HG03159 (cell line): ENCODE results near the gene TNIK.

Source experiments
- ATAC-seq: cut with Tn5 transposase; IDR thresholded peaks from one replicate; pipeline ENCODE4 v1.9.1; 2021; ENCODE audit warnings: mild to moderate bottlenecking, moderate library complexity; ENCODE audit not compliant: unreplicated experiment

The TNIK gene

DNA sequence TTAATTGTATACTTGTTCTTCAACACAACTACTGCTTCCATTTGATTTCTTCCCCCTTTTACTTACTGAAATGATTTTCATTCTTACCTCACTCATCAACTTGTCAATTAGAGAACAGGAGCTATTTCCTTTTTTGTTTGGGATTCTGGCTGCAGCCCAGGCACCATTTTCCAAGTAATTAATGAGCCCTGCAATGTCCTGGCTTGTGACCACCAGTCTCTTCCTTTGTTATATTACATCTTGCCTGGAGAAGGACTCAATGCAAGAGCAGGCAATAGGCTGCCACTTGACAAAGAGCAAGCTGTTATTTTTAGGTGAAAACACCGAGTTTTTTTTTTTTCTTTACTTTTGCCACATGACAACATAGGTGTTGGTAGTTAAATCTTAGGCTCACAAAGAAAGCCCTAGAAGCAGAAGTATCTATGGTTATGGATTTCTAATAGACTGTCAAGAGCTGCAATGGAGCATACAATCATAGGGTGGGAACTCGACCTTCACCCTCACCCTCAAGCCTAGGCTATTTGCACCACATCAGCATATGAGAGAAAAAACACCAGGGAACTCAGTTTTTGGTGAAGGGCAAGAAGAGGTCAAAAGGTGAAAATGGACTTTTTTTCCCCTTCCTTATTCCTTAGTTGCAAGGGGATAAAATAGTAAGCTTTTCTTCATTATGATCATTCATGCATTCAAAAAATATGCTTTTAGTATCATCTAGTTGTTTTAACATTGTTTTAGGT, 114.9 kb downstream of the TNIK start:
- ATAC-seq, result no peak

DNA sequence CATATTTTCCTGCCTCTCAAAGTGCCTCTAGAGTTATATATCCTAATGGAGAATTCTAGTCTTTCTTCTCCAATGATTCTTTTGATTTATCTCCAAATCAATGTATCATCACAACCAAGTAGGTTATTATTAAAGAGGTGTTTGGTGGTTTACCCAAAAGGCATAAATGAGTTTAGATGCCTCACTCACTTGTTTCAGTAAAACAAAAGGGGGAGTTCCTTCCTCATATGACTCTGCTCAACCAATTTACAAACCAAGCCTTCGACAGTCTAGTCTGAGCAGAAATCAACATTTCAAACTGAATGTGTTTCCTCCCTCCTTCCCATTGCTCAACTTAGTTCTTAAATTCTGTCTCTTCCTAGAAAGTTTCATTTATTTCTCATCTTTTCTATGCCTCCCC, 116.5 kb downstream of the TNIK start:
- ATAC-seq, result no peak

DNA sequence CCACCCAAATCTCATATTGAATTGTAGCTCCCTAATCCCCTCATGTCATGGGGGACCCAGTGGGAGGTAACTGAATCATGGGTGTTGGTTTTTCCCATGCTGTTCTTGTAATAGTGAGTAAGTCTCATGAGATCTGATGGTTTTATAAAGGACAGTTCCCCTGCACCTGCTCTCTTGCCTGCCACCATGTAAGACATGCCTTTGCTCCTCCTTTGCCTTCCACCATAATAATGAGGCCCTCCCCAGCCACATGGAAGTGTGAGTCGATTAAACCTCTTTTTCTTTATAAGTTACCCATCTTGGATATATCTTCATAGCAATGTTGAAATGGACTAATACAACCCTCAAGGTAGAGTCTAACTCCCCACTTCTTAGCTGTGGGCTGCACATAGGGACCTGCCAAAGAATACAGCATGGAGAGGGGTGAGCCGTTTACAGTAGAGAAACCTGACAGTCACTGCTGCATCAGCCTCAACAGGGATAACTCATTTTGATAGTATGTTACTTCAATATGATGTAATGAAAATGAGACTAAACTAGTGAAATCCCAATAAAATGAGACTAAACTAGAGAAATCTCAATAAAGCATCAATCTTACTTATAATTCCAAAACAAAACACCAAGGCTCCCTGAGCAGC, 117.3 kb downstream of the TNIK start:
- ATAC-seq, result no peak

DNA sequence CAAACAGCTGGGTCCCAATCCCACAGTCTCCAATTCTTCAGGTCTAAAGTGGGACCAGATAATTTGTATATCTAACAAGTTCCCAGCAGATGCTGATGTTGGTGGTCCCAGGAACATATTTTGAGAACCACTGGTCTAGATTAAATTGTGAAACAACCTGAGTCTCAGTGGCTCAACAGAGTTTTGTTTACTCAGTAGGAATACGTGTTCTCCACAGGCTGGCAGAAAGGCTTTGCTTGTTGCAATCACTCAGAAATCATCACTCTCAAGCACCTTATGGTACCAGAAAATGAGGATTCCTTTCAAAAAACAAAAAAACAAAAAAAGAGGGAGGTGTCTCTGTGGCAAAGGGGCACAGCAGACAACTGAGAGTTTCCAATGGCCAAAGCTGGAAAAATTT, 118.0 kb downstream of the TNIK start:
- ATAC-seq, result no peak

DNA sequence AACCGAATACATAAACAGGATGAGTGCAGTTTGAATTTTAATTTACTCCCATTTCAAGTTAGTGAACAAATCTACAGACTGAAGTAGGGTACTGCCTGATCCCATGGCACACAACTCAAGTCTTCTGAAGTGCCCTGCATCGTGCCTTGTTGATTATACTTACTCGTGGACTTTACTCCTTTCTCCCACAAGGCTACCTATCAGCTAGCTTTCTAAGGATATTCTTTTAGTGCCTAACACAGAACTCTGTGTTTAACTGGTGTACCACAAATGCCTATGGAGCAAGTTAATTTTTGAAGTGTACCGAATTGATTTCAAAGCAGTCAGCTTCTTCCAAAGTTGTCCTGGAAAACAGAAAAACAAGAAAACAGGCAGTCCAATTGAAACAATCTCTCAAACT, 119.8 kb downstream of the TNIK start:
- ATAC-seq, result no peak

DNA sequence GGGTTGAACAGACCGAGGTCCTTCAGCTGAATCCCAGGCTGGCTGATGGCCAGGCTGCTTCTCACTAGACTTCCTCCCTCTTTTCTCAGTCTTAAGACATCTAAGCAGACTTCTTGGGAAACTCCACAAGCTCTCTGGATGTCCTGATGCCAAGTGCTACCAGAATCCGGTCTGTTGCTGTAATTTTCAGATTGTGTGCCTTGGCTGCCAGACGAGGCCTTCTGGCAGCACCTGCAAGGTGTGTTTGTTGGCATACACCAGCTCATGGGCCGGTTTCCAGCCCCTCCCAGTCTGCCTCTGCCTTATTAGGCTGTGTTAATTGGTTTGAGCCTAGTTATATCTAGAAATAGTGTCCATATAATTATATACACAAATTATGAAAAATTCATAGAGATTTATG, 120.6 kb downstream of the TNIK start:
- no peak for ATAC-seq

DNA sequence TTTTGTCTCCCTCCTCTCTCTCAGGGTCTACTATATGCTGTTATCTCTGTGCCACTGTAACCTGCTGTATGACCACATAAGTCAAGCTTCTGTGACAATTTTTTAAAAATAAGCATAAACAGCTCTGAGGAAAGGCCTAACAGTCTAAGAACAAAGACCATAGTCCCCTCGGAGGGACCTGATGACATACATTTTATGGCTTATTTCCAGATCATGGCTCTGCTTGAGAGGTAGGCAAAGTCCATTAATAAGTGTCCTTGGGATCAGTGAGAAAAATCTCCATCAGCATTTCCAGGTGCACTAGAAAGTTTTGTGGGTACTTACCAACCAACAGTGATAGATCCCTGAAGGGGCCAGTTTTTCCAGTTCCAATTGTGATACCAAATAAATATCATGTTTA, 123.8 kb downstream of the TNIK start:
- ATAC-seq, result no peak

DNA sequence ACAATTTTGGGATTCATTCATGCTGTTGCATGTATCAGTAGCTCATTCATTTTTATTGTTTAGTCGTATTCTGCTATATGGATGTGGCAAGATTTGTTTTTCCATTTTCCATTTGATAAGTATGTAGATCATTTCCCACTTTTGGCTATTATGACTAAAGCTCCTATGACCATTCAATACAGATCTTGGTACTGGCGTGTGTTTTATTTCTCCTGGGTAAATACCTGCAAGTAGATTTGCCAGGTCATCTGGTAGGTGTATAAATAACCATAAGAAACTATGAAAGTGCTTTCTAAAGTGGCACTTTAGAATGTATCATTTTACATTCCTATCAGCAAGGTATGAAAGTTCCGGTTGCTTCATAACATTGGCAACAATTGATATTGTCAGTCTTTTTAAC, 124.6 kb downstream of the TNIK start:
- no peak for ATAC-seq

DNA sequence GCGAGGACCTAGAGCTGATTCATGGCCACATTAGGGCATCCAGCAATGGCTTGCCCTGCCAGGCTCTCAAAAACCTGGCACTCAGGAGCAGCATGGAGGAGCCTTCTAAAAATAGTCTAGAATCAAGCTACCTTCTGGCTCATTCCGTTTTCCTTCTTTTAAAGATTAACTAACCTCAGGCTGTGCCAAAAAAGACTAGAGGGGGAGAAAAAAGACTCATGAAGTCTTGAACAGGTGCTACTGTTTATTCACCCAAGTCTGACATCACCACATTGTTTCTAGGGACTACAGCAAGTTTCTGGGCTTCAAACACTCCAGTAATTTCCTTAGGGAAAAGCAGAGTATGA, 125.8 kb downstream of the TNIK start:
- no peak for ATAC-seq

DNA sequence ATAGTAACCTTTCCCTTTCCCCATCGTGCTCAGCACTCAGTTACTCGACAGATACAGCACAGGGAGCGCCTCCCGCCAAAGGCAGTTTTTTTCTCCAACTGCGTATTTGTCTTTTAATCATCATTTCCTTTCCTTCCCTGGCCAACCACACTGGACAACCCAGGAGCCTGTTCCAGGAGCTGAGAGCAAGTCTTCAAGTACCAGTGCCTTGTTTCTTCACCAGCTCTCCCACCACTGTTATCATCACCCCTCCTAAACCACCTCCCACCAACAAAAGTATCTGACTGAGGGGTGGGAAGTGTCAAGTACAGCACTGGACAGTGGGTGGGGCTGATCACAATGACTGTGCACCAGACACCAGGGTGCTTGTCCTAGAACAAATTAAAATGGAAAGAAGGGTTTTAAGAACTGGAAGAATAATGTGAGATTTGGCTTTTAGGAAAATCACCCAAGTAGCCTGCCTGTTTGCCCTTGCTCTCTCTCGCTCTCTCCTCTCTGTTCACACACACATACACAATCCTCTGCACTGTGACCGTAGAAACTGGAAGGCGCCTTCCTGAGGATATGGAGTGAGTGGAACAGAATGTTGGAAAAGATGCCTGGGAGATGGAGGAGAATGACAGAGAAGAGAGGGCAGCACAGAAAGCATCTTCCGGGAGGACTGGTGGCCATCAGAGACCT, 126.3 kb downstream of the TNIK start:
- no peak for ATAC-seq

DNA sequence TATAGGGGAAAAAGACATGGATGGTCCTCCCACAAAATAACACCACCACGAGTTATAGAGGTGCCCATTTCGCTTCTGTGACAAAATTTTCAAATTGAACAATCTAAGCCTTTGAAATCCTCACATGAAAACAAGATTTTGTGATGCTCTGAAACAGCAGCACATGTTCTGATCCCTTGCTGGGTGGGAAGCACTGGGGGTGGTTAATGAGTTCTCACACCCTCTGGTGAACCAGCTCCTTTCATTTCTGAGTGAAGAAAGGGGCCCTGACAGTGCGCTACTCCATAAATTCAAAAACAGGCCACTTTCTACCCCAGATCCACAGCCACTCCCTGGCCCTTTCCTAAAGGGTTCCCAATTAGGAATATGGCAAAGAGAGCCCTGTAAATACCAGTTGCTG, 129.3 kb downstream of the TNIK start:
- ATAC-seq, result no peak

DNA sequence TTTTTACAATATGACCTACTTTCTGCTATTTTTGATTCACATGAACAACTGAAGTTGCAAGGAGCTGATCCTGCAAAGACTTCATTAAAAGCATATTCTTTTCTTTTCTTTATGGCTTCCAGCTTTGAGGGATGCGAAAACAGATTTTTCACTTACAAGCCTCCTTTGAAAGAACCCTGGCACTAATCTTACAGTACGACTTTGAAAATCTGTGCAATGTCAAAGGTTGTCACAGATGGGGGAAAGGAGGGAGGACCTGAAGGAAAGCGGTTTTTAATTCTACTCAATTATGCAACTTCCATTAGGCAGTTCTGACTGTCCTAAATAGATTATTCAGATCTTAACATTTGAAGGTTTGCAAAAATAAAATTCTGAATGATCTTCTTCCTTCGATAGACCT, 130.5 kb downstream of the TNIK start:
- no peak for ATAC-seq

DNA sequence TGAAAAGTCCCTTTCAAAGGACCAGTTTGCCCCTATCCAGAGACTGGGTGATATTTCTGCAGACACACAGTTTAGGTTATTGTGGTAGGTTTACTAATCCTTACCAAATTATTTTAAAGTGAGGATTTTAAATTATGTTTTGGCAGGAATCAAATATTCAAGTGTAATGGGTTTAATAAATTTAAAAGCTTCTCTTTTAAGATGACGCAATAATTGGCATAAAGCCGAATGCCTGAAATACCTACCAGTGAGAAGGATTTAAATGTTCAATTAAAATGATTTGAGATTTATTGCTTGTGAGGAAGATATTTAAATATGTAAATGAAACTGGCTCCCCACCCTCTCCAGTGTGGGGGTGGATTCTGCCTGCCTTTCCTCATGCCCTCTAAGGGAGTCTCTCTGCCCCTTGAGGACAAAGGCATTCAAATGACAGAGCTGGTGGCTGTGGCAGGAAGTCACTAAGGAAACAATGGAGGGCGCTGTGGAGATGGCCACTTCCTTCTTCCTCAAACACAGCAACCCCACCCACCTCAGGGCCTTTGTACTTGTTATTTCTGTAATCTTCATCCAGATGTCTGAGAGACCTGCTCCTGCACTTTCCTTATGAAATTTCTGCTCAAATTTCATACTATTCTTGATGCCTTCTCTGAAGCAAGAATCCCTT, 131.7 kb downstream of the TNIK start:
- ATAC-seq, result no peak

DNA sequence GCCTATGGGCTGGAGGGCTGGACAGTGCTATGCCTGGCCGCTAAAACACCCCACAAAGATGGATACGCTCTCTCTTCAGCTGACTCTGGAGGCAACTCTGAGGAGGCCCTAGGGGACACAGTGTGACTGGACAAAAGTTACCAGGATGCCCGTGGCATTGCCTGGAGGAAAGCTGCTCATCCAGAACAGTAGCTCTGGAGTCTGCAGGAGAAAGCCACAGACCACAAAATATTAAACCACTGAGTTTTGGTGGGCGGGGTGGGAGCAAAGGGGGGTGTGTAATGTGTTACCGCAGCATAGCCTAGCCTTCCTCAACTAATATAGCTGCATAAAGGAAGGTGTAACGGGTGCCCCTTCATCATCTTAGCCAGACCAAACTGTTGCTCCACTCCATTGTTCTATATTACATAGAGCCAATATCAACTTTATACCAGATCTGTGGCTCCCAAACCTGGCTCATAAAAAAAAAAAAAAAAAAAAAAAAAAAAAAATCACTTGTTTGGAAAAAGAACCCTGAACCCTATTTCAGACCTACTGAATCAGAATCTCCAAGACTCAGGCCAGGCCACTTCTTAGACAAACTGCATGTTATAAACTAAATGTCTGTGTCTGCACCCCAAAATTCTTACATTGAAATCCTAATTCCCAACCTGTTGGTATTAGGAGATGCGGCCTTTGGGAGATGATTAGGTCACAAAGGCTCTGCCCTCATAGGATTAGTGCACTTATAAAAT, 132.6 kb downstream of the TNIK start:
- no peak for ATAC-seq

DNA sequence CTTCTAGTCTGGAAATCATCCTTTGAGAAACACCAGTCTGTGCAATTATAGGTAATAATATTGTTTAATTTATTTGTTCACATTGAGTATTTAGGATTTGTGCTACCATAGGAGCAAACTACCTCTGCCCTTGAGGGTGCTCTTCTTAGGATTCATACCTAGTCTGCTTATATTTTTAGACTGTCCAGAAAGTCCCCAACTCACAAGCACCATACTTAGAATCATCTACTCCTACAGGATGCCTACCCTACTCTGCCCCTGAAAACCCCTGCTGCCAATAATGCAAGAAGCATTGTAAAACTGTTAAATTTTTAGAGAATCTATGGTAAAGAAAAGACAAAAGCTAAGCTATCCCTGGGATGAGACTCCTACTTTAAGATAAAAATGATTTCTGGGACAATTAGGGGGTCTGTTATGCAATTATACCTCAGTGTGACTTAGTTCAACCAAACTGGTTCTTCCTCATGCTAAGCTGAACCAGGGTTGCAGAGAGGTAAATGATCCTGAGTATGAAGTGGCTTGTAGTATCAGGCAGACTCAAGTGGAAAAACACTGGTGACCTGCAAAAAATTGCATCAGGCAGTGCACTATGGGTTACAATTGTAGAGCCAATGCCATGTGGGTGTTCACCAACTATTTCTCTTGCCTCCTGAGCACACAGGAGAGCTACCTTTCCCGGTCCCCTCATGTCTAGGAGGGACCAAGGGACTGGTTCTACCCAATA, 133.3 kb downstream of the TNIK start:
- no peak for ATAC-seq

DNA sequence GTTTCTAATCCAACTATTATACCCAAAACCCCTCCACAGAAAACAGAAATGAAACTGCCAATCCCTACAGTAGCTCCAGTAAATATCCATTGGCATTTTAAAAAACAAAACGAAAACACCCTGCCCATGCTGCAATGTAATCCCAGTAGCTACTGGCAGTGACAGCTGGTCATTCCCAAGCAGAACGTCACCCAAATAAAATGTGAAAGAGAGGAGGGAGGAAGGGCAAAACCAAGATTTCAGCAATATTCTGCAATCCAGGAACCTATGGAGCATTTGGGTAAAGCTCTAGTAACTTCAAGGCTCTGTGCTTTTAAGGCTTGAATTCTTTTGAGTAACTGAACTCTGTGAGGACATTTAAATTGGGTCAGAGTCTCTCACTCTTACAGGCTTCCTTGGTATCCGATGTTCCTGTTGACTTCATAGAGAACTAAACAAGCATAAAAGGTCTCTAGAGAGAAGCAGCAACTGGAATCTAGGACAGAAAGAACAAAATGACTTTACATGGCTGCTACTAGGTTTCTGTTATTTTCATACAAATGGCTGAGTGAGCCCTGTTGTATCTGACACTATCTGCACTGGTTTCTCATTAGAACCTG, 136.2 kb downstream of the TNIK start:
- ATAC-seq, result no peak

DNA sequence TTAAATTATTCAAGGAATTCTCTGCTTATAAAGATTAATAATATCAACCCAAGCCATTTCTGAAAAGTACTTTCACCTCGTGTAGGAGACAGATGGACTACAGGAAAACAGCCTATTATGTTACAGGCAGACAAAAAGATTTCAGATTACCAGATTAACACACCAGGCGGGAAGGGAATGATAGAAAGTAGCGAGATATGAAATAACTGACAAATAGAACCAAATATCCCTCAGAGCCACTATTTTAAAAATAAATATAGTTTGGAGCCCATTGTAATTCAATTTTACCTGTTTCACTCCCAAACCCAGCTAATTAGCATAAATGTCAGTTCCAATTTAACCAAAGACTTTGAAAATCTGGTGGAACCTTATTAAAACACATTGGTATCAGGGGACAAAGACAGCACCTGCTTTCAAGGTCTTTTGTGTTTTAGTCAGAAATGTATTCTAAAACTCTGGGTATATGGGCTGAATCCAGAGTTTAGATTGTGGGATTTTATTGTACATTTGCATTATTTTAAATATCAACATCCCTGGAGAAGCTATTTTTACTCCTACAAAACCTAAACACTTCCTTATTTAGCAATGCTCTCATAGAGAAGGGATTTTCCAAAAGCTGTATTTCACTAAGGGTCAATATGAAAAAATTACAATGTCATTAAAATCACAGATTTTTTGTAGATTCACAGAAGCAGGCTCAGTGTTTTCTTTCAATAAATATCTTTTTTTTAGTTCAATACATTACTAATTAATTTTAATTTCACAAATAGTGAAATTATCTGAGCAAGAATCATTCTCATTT, 138.4 kb downstream of the TNIK start:
- no peak for ATAC-seq

DNA sequence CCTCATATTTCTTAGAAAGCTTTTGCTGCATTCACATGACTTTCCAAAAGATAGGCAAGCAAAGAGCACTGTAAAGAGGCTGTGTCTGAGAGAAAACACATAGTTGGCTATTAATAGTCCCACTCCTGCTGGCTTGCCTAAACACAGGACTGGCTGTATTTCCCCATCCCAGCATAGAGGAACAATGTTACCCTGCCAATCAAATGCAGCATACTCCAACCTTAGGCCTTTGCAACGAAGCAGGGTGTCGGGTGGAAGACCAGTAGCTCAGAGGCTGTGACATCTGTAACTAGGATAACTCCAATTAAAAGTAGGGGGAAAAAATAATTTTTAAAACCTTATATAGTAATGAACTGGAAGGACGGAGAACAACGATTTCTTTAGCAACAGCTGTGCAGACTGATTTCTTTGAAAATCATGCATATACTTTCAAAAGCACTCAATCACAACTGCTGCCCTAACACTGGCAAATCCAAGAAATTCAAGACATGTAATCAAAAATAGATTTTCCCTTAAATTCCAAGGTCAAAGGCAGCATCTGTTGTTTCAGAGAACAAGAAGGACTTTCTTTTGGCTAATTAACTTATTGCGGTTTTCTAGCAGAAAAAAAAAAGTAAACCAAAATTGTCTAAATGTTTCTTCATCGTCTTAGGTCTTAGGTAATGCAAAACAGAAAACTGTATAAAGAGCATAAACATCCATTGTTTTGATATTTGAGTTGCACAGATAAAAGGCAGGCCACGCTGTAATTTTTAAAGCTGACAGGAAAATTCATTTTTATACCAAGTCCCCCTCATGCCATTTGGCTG, 139.3 kb downstream of the TNIK start:
- no peak for ATAC-seq

DNA sequence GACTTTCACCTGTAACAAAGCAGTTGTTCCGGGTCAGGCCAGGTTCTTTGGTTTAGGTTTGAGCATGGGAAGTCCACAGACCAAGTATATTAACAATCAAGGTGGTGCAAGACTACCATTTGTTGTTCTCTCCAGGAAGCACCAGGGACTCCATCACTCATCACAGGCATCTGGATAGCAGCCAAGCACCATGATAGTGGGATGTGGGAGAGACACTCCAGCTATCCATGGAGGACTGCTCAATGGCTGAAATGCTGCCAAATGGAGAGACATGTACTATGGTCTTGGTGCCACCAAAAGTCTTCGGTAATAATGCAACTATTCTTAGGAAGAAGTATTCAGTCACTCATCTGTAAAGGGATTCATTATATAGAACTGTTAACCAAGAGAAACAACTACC, 143.0 kb downstream of the TNIK start:
- no peak for ATAC-seq
